Renal cortical epithelial cell (primary cell): Measurements from ENCODE around the gene NRG2. TPM values are rescaled to one million over a fixed set of nuclear protein-coding genes. Genes with fewer than 3 reads are reported as not detected.

Experiments
- DNase-seq: peaks from one replicate; pipeline ENCODE4 v3.0.0-alpha.2; 2011; ENCODE audit warnings: low read depth
- total RNA-seq: library from RNA; depleted of rRNA; stranded (reverse); fragments of >200 nt; gene quantifications from 2 replicates; pipeline ENCODE4 v1.2.3, GENCODE V29; 2014

Gene NRG2
- total RNA-seq, 1 donor from 2014 or later, result 0.45 TPM

DNA sequence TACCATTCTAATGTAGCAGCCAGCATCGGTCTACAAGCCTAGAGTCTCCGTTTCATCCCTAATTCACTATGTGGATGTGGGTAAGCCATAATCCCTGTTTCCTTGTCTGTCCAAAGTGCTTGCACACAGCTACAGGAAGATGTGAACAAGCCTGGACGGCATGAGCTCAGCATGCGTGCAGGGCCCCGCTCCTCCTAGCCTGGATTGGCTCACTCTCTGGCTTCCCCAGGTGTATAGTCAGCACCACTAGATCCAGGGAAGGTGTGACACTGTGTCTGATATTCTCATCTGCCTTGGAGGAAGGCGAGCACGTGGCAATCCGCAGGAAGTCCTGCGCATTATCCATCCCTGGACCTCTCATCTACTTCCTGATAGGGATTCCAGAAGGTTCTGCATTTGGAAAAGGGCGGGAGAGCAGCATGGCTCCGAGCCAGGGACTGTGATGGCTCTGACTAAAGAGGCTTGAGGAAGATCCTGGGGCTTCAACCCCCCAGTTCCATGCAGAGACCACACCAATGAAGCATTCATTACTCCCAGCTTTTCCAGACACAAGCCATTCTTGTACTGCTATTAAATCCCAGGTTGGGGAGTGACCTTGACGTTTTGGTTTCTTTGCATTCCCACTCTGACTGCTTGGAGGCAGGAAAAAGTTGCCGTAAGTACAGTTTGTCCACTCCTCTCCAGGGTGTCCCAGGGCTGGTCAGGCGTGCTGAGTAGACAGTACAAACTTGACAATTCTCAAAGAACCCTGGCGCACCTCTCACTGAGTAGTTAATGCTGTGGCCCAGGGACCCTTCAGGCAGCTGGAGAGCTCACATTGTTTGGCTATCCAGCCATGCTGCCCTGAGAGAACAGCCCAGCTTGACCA, 181.8 kb downstream of the NRG2 start:
- DNase-seq, result no peak

DNA sequence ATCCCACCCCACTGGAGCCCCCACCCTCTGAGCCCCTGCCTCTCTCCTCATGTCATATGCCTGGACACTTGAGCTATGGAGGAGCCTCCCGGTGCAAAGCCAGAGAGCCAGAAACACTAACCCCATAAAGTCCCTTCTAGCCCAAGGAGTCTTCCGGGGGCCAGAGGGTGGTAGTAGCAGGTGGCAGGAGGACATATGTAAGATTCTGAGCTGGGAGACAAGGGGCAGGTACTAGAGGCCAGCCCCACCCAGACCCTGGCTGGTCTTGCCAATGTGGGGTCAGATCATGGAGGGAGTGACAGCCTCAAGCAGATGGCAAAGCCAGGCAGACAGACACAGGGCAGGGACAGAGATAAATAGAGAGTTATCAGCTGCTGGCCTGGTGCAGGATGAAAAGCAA, 184.1 kb downstream of the NRG2 start:
- no peak for DNase-seq

DNA sequence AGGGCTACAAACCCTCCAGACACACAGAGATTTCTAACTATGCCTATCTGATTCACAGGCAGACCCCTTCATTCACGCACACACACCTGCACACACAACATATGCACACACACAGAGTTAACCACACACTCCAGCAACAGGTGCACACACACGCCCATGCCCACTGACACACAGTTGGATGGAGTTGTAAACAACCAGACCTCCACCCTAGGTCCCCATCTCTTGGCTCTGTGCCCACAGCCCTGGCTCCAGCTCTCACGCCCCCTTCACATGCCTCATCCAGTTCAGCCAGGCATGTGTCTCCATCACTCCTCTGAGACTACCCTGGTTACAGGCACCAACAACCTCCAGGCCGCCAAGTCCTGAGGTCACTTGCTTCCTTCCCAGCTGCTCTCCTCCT, 186.4 kb downstream of the NRG2 start:
- DNase-seq, result no peak

DNA sequence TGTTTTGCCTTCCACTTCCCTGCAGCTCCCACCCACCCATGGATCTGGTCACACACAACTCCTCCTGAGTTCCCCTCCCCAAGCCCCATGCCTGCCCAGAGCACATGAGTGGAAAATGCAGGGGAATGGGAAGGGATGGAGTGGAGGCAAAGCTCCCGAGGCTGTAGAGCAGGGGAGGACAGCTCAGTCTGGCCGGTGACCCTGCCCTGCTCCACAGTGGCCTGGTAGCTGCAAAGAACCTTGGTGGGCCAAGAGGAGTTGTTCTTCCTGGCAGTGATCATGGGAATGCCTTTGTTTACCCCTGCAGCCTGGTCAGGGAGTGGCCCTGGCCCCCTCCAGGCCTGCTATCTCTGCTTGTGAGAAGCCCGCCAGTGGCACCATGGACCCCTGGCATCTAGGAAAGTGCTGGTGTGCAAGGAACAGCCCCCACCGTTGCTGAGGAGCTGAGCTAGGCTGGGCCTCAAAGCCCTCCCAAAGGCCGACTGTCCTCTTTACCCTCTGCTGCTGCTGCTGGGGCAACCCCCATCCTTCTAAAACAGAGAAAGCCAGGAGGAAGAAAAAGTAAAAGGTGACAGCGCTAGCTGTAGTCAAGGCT, 187.1 kb downstream of the NRG2 start:
- no peak for DNase-seq

DNA sequence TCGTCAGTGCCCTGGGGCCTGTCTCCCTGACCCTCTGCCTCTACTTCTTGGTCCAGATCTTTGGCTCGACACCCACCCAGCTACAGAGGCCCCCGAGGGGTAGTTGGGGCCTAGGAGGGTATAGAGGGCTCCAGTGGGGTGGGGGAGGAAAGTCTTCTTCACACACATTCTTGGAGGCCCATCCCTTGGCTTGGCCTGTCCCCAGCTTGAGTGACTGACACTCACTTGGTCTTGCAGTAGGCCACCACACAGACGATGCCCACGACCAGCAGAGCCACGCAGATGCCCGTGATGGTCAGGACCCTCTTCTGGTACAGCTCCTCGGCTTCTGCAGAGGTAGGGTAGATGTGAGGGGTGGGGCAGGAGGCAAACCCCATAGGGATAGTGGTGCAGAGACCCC, 187.6 kb downstream of the NRG2 start:
- no peak for DNase-seq

DNA sequence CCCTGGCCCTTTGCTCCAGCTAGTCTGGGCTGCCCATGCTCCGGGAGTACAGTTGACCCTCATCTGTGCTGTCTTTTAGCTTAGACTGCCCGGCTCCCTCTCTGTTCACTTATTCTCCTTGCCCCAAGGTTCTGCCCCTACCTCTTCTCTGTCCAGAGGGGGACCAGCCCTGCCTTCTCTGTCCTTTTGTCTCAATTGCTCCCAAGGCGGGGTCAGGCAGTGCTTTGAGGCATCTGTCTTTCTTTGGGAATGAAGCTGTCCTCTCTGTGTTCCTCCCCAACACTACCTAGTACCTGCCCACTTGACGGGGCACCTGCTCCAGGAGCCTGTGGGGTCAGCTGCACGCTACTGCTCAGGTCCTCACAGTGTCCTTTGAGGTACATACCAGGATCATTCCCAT, 188.1 kb downstream of the NRG2 start:
- DNase-seq, result no peak

DNA sequence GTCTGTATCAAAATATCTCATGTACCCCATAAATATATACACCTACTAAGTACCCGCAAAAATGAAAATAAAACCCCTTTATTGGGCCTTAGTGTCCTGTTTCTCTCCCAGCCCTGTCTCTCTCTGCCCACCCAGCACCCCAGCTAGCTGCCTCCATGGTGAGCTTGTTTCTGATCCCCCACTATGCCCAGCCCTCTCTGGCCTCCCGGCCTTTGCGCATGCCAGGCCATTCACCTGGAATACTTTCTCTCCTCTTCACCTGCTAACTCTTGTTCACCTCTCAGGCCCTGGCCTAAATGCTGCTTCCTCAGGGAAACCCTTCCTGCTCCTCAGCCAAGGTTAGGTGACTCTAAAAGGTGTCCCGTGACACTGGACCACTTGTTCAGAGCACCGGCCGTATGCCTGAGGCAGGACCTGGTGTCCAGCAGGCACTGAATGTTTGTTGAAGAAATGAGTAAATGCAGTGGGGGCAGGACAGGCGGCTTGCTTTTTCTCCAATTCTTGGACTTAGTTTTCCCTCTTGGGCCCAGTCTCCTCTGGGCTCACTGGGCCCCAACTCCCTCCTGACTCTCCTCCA, 189.0 kb downstream of the NRG2 start:
- no peak for DNase-seq

DNA sequence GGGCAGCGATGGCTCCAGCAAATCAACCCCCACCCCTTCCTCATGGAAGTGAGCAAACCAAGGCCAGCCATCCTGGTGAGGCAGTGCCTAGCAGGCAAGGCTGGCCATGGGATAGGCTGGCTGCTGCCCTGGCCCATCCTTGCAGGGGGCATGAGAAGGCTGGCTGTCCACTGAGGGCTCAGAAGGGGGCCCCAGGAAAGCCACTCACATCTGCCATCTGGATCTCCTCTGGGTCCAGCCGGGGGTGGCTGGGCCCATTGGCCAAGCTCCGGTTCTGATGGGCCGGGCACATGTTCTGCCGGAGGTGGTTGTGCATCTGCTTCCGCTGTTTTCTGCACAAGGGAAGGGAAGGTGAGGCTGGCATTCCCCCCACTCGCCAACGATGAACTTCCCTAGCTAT, 190.4 kb downstream of the NRG2 start:
- no peak for DNase-seq

DNA sequence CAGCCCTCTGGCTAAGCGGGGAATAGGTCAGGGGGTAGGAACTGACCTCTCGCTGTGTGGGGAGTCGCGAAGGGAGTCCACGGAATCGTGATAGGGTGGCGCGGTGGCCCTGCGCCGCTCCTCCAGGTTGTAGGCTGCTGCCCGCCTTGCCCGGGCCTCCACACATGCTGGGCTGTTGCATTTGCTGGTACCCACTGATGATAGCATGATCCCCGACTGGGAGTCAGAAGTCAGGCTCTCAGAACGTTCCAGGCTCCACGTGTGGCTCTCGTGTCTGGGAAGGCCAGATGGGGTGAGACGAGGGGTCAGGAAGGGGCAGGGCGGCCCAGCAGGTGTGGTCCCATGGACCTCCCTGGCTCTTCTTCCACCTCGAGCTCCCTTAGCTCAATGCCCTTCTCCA, 191.5 kb downstream of the NRG2 start:
- DNase-seq, result no peak

DNA sequence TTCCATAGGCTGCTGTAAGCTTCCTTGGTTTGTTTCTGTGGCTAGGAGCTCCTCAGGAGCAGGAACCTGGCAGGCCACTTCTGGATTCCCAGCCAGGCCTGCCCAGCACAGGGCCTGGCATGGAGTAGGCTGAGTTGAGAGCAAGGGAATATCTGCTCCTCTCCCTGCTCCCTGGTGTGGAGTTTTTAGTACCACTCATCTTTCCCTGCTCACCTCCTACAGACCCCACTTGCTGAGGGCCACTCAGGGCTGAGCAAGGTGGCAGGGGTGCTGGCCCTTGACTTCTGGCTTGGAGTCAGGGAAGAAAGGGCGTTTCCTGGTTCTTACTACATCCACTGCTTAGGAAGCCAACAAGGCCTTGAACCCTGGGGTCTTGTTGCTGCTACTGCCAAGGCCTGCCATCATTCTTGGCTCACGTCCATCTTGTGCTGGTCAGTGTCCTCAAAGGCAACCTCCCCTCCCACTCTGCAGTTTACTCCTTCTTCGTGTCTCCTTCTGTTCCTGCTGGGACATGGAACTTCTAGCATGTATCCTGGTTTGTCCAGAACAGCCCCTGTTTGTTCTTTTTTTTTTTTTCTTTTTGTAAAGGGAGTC, 192.6 kb downstream of the NRG2 start:
- no peak for DNase-seq

DNA sequence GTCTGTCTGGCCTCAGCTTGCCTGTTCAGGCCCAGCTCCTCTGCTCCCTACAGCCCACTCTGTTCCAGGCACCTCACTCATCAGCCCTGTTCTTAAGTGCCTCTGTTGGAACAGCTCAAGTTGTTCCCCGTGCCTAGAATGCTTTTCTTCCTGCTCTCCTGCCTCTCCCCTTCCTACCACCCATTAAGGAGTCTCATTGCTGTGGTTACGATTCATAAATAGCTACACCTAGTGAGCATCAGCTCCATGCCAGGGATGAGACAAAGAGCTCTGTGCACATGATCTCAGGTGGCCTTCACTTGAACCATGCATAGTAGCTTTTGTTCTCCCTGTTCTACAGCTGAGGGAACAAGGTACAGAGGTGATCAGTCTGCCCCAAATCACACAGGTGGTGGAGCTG, 193.2 kb downstream of the NRG2 start:
- DNase-seq, result peak; percentile 26

DNA sequence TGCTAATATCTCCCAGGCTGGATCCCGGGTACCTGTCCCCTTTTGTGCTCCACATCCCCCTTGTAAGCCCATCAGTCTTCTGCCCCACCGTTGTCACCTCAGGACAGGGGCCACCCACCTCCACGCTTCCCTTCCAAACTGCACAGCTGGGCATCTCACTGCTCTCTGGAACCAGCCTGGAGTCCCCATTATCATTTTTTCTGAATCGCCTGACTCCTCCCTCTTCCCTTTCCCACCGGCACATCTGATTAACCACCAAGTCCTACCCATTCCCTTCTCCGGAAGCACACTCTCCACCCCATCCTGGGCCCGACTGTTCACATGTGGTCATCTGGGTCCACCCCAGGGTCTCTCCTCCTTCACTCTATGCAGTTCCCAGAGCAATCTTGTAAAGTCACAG, 193.6 kb downstream of the NRG2 start:
- DNase-seq, result no peak

DNA sequence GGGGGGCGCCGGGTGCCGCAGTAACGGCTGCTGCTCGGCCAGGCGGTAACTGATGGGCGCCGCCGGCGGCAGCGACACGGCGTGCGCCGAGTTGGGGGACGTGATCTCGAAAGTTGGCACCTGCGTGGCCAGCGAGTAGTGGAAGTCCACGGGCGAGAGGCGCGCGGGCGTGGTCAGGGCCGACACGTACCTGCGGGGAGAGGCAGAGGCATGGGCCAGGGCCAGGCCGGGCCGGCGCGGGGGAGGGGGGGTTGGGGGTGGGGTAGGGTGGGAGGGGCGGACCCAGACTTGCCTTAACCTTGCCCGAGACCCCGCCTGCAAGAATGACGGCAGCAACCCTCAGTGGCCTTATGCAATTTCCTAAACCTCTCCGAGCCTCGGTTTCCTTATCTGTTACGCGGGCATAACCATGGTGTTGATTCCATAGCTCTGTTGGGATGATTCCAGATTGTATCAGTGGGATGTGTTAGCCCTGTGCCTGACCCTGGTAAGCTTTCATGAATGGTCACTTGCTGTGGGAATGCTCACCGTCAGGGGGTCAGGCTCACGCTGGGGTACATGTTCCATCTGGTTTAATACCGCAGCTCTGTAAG, 194.5 kb downstream of the NRG2 start:
- no peak for DNase-seq

DNA sequence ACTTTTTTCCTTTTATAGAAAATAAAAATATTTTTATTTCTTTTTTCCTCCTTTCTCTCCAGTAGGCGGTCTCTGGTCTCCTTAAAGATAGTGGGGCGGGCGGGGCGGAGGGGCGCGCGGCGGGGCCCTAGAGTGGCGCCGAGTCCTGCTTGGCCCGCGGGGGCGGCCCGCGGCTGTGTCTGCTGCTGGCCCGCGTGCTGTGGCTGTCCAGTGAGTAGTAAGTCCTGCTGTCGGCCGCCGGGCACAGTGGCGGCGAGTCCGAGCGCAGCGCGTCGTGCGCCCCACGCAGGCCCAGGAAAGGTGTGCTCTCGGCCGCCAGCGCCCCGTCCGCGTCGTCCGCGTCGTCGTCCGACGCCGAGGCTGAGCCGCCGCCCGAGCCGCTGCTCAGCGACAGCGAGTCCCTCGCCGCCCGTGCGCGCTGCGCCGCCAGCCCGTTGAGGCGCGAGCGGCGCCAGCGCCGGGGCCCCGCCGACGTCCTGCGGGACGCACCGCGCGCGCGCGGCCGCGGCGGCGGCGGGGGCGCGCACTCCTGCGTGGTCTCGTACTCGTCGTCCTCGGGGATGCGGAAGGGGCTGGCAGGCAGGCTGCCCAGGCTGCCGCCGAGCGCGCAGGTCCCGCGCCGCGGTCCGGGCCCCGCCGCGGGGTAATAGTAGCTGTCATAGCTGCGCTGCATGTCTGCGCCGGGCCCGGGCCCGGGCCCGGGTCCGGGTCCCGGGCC, 195.2 kb downstream of the NRG2 start:
- no peak for DNase-seq

DNA sequence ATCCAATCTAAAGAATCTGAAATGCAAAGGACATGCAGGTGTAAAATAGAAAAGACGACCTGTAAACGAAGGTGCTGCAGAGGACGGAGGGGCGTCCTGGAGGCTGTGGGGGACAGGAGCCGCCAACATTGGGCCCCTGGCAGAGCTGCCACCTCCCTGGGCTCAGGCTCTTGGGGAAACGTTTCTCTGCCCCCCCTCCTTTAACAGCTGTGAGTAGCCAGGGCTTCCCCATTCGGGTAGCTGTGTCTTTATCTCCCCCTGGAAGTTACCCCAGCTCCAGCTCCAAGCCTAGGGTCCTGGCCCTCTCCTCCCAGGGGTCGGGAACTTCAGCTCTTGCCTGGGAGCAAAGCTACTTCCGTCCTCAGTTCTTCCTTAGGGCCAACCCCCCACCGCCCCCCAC, 196.0 kb downstream of the NRG2 start:
- DNase-seq, result no peak

DNA sequence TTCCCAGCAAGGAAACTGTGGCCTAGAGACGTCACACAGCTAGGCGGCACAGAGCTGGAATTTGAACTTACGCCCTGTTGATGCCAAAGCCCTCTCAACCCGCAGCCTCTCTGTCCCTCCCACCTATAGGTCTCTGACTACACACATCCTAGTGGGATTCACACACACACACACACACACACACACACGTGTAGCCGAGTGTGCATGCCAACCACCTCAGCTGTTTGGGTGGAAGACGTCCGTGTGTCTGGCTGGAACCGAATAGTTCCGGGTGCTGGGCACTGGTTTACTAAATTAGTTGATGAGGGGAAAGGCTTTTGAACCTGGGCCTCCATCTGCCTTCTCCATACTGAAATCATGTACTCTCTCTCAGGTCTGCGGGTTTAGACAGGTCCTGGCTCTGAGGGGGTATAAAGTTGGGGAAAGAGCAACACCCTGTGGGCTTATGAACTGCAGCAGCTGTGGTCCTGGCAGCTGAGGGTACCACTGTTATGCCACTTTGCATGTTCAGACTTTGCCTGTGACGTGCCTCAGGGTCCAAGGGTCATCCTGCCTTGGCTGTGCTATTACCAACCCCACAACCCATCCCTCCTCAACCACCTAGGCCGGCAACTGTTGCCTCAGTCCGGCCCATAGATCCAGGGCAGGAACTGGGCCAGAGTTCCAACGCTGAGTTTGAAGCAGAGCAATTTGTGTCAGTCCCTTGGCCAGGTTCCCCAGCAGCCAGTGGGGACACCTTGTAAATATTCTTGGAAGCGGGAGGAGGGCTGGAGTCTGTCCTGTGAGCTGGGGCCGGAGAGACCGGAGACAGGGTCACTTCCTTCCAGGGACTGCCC, 197.0 kb downstream of the NRG2 start:
- DNase-seq, result no peak

DNA sequence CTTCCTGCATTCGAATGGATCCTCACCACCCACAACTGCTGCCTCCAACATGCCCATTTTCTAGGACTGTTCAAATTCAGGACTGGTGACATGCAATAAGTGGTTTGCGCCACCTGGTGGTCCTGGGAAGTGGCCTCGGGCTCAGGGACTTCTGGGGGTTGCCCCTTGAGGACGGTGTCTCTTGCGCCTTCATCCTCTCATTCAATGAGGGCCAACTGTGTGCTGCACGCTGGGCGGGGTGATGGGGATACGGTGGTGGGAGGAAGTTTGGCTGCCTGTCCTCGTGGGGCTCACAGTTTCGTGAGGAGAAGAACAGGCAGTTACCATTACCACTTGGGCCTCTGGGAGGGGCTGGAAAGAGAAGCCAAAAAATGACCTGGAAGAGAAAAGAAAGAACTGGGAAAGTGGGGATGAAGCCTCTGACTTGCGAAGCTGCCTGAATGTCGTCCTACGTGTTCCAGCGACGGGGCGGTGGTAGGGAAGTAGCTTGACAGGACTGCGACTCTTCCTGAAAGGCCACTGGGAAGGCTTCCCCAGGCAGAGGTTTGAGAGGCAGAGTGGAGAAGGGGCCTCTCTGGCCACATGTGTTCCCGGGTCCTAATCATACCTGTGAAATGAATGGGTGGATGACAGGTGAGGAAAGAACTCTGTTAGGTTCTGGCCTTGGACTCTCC, 198.5 kb downstream of the NRG2 start:
- peak; percentile 49 for DNase-seq

DNA sequence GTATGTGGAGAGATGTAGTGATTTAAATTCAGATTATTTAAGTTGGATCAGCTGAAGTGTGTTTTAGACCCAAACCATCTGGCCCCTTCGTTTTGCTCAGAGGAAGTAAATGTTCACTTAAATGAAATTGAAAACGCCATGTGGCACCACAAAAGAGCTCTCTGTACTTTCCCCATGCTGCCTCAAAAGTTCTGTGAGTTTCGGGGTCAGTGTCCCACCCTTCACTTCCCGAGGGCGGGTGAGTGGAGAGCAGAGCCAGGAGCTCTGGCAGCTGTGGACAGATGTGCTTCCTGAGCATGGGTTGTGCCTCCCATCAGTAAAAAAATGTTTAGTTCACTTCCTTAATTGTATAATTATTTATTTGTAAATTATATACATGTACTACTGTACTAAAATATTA, 199.1 kb downstream of the NRG2 start:
- no peak for DNase-seq

DNA sequence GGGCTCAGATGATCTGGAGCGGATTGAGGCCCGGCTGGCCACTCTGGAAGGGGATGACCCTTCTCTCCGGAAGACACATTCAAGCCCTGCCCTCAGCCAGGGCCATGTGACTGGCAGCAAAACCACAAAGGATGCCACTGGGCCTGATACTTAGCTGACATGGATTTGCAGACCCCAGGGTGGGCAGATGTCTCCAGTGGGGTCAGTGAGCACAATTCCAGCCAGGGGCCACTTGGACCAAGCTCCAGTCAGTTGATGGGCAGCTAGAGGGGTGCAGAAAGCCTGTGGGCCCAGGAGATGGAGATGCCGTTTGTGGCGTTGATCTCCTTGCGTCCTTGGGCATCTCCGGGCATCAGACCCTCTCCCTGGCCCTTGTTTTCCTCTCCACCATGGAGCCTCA, 200.8 kb downstream of the NRG2 start:
- DNase-seq, result no peak

DNA sequence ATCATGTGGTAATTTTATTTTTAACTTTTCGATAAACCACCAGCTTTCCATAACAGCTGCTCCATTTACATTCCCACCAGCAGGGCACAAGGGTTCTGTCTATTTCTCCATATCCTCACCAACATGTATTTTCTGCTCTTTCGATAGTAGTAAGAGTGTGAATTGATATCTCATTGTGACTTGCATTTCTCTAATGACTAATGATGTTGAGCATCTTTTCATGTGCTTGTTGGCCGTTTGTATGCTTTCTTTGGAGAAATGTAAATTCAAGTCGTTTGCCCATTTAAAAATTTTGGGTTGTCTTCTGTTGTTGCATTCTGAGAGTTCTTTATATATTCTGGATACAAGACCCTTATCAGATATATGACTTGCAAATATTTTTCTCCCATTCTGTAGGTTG, 201.6 kb downstream of the NRG2 start:
- no peak for DNase-seq
